Fibroblast of peridontal ligament (primary cell): ENCODE measurements around the gene GPR55.

ENCODE experiments used
- DNase-seq: peaks from one replicate; pipeline ENCODE4 v3.0.0-alpha.2; 2010; ENCODE audit errors: extremely low read depth

Gene GPR55

GRCh38 chr2:230901006-230901405 lies 24.0 kb downstream of the GPR55 start:
- no peak for DNase-seq

DNA sequence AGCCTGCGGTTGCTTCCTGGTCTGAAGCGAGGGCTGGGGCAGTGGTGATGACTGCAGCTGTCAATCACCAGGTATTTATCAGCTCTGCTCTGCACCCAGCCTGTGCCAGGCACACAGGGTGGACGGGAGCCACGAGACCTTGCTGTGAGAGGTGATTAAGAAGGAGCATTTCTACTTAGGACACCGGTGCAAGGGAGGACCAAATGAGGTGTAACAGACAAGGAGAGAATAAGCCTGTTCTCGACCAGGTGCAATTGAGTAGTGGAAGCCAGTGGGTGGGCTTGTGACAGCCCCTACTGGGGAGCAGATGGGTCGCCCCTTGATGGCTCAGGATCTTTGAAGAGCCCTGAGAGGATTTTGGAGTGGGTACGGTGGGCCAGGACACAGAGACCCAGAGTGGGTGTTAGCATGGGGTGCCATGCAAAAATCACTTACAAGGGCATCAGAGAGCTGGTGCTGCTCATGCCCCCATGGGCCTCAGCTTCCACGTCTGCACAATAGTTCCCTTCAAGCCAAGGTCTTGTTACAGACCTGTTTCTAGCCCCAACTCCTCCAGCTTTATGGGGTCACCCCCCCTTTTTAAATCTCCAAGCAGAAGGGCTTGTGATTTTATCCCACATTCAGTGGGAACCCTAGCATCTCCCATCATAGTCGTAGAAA lies 24.6 kb downstream of the GPR55 start:
- no peak for DNase-seq

DNA sequence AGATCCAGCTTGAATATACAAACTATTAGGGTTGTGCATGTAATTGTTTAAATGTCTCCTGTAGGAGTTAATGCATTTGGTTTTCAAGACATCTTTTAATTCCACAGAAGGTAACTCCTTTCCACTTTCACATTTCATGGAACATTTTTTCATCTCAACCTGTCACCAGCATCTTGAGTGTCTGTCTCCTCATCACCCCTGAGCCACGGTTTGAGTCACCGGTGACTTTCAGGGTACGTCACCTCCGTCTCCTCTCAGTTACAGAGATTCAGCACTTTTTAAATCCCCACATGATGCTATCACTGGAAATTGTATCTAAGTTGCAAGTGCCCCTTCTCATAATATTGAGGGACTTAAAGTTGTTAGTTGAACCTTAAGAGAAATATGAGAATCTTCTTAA lies 25.3 kb downstream of the GPR55 start:
- no peak for DNase-seq

DNA sequence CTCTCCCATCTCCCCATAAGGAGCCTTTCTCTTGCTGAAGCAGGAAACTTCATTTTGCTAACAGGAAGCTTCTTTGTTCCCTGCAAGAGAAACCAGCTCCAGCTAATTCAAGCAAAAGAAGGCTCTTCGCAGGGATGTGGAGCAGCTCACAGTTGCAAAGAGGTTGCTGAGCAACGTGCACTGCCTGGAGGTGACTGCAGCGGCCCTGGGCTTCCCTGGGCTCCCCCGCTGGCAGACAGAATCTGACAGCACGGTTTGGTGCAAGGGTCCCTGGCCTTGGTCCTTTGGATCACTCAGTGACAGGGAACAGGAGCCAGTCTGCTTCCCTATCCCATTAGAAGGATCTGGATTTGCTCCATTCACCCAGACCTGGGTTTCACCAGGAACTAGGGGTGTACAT lies 25.8 kb downstream of the GPR55 start:
- no peak for DNase-seq

- no peak for DNase-seq
Measured at GRCh38 chr2:230898713-230899091, 26.3 kb downstream of the GPR55 start.

DNA sequence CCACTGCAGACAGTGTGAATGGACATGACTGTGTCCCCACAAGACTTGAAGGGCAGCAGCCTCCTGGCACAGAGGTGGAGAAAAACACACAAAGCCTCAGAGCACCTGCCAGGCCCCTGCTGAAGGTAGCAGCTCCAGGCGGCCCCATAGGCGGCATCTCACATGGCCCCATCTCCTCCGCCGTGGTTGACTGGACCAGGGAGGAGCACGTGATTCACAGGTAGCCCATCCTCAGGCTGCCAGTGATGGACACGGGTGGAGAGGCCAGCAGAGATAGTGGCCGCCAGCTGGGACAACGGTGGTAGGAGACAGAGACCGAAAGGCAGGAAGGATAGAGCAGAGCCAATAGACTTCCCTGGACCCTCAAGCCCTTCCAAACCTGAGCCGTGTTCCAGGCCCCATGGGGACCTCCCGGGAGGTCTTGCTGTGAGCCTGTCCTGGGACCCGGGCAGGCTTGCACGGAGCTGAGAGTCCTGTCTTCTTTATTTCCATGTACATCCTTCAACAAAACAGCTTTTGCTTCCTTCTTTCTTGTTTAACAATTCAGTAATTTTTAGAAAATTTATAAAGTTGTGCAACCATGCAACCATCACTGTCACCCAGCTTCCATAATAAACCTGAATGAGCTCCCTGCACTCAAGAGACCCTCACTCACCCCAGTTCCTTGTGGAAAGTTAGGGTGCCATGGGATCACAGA lies 26.9 kb downstream of the GPR55 start:
- no peak for DNase-seq

DNA sequence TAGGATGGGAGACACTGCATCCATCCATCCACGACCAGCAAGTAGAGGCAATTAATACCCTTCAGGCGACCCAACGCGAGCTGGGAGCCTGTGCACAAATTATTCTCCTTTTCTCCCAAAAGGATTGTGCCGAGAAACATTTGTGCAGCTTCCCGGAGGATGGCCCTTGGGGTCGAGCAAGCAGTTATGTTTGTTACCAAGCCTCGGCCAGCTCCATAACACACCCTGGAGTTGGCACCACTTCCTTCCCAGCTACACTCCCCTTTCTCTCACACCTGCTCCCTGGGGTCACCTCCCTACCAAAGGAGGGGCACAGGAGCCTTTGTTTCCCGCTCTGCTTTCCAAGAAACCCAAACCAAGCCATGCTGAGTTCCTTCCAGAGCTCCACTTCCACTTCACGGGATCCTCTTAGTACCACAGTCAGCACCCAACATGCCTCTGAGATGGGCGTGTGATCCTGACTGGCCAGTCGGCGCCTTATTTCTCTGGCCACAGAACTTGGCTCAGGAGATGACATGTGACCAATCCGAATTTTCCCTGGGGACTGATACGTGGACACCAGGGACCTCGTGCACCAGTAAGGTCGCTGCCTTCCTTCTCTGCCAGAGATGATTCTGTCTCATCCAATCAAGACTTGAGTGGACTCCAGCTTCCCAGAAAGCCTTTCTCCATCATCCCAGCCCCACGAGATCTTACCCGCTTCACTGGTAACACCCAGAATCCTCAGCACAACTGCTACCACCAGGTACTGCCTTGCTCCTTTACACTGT lies 28.5 kb downstream of the GPR55 start:
- DNase-seq: no peak

- DNase-seq: no peak
Measured at GRCh38 chr2:230895536-230896345, 29.3 kb downstream of the GPR55 start.

DNA sequence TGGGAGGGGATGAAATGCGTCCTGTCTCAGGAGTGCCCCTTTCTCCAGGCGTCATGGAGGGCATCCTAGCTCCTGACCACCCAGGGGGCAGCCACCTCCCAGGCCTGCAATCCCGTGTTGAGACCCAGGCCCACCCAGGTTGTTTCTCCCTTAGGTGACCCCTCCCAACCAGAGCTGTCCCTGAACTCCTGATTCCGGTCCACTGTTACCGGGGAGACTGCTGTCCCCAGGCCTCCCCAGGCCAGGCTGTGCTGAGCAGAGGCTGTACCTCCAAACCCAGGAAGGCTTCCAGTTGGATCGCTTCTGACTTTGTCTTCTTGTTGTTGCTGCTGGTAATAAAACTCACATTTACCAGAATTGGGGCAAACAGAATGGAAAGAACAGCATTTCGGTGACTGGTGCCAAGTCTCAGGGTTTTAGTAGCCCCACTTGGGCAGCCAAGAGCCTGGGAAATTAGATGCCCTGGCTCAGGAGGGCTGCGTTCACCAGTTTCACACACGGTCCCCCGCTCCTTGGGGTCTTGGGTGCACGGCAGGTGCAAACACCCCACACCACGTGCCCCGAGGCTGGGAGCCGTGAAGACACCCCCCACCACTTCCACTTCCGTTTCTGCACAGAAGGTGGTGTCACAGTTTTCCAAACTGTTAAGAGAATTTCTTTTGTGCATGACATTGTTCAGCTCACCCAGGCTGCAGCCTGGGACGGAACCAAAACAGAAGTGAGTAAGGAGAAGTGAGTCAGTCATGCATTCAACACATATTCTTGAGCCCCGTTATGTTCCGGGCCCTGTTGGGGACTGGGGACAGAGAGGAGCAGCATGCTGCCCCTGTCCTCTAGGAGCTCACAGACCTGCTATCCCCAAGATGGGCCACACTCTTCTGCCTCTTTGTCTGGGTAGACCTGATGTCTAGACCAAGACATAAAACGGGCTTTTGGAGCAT lies 30.9 kb downstream of the GPR55 start:
- DNase-seq: no peak

GRCh38 chr2:230893338-230893737 lies 31.7 kb downstream of the GPR55 start:
- no peak for DNase-seq

DNA sequence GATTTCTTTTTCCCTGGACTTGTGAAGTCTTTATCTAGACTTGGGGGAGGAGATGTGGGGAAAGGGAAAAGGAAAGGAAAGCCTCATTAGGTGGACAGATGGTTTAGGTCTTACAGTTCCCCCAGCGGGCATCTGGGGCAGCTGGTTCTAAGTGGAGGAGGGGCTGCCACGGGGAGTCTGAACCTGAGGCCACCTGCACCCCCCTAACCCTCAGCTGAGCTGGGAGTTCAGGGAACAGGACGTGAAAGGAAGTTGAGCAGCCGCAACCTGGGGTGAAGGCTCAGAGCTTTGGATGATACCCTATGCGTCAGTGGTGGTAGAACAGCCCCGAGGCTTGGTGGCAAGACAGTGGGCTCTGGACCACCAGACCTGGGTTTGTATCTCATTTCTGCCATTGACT lies 33.5 kb downstream of the GPR55 start:
- DNase-seq: no peak

DNA sequence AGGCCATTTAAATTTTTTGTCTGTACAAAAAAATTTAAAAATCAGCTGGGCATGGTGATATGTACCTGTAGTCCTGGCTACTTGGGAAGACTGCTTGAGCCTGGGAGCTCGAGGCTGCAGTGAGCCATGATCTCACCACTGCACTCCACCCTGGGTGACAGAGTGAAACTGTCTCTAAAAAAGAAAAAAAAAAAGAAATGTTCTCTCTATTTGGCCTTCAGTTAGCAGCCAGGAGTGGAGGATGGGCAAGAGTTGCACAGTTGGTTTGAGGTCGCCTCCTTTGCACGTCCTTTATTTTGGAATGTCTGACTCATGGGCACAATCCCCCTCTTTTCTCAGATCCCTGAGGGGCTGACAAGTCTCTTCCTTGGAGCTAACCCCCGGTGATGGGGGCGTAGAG lies 34.0 kb downstream of the GPR55 start:
- DNase-seq: no peak

GRCh38 chr2:230890646-230891045 lies 34.4 kb downstream of the GPR55 start:
- DNase-seq: no peak

DNA sequence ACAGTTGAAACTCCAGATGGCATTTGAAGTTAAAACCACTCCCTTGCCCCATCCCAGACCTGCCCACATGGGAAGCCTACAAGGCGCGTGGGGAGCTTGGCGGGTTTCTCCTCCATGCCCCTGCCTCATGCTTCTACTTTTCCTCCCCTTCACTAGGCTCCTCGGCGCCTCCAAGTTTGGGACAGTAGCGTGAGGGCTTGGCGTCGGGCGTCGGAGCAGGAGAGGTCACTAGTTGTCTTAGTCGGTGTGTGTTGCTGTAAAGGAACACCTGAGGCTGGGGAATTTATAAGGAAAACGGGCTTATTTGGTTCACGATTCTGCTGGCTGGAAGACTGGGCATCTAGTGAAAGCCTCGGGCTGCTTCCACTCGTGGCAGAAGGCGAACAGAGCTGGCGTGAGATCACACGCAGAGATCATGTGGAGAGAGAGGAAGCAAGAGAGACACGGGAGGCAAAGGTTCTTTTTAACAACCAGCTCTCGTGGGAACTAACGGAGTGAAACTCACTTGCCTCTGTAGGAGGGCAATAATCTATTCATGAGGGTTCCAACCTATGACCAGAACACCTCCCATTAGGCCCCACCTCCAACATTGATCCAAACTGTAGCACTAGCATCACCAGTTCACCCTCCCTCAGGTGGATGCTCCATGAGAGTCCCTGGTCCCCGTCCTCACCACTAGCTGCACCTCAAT lies 35.0 kb downstream of the GPR55 start:
- DNase-seq: no peak

GRCh38 chr2:230888824-230889400 lies 36.1 kb downstream of the GPR55 start:
- DNase-seq: no peak

DNA sequence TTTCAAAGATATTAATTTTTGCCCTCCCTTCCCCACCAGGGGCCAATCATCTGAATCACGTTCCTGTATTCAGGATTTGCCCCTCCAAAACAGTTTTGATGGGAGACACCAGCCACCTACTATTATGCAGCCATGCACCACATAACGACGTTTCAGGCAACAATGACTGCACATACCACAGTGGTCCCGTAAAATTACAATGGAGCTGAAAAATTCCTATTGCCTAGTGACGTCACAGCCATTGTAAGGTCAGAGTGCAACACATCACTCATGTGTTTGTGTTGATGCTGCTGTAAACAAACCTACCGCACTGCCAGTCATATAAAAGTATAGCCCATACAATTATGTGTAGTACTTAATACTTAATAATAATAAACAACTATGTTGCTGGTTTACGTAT lies 37.7 kb downstream of the GPR55 start:
- no peak for DNase-seq

DNA sequence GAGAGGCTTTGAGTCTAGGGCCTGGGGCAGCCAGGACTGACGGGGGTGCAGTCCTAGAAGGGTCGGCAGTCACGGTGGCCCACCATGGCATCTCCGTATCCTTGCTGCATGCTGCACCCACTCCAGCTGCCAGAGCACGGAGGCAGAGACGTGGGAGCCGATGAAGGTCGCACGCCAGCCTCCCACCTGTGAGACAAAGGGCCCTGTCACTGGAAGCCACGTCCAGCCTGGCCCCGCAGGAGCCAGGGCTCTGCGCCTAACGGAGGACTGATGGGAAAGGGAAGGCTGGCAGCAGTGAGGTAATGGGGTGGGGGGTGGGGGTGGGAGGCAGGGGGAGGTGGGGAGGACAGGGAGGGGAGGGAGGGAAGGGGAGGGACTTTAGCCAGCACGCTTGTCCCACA lies 38.4 kb downstream of the GPR55 start:
- DNase-seq: no peak

- no peak for DNase-seq
Measured at GRCh38 chr2:230886206-230886605, 38.8 kb downstream of the GPR55 start.

DNA sequence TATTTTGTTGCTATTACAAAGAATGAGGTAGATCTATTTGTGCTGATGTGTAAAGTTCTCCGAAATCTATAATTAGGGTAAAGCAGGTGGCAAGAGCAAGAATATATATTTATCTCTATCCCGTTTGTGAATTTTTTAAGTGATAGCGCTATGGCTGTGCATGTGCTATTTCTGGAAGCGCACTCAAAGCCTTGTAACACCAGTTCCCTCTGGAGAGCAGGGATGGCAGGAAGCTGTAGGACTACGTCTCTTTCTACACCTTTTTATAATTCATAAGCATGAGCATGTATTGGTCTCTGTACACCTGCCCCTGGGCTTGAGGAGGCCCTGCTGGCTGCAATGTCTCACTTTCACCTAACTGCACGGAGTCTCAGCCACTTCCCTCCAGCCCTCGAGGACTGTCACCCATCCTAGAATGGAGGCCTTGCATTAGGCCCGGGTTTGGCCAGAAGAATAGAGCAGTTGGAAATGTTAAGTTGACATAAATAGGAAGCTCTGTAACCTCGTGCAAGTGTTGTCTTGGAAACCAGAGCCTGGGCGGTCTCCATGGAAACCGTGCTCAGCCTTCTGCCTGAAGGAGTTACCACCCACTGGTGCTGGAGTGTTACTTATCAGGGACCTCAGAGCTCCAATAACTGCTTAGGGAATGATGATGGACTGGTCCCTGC lies 39.4 kb downstream of the GPR55 start:
- peak; percentile 41 for DNase-seq

DNA sequence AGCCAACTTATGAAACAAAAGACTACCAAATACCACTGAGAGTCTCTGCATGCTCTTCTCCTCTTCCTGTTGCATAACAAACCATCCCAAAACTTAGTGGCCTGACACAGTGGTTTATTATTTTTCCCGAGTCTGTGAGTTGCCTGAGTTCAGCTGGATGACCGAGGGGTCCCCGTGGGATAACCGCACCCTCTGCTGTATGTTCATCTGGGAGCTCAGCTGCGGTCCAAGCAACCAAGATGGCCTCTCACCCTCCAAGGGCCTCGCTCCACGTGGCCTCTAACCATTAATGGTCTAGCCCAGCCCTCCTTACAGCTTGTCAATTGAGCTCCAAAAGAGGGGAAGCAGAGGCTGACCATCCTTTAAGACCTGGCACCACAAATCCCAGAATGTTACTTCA lies 43.2 kb downstream of the GPR55 start:
- DNase-seq: no peak
